Psoas muscle (tissue), 8 donors: ENCODE measurements around the gene SERTAD4. TPM values are rescaled to one million over a fixed set of nuclear protein-coding genes. Genes with fewer than 3 reads are reported as not detected.
"Not testable (repeated sequence)": the region's sequence is repeated elsewhere in the genome, so short reads cannot be mapped to it uniquely, and the experiment has no call there.

ENCODE experiments used
- ATAC-seq, 4 donors: fragments of 200-7000 bp; cut with Tn5 transposase; one replicate each; pipeline ENCODE4 v1.9.1; 2020; ENCODE audit warnings: moderate library complexity in 3 of 4, mild to moderate bottlenecking in 2 of 4
- DNase-seq, 2 donors: peaks; one replicate each; pipeline ENCODE4 v3.0.0-alpha.2; 2020
- H3K27ac ChIP-seq: fragments of 200-600 bp; one replicate; pipeline ENCODE4 v1.8.0; 2022
- H3K27me3 ChIP-seq, 3 donors: fragments of 200-600 bp in 1 of 3; one replicate each; pipeline versions ENCODE4 v1.6.1 to v1.8.0; 2013 to 2022; ENCODE audit warnings: low read length in 2 of 3, mild to moderate bottlenecking in 2 of 3, moderate library complexity in 1 of 3; ENCODE audit not compliant: insufficient read depth in 3 of 3
- H3K36me3 ChIP-seq, 2 donors: fragments of 200-600 bp in 1 of 2; one replicate each; pipeline versions ENCODE4 v1.6.1 to v1.8.0; 2013 to 2022; ENCODE audit warnings: low read depth in 1 of 2, mild to moderate bottlenecking in 1 of 2, moderate library complexity in 1 of 2; ENCODE audit not compliant: insufficient read depth in 1 of 2
- H3K4me1 ChIP-seq: fragments of 200-600 bp; one replicate; pipeline ENCODE4 v1.8.0; 2022
- H3K4me3 ChIP-seq: fragments of 200-600 bp; one replicate; pipeline ENCODE4 v1.8.0; 2022; ENCODE audit warnings: mild to moderate bottlenecking
- H3K9me3 ChIP-seq: fragments of 200-600 bp; one replicate; pipeline ENCODE4 v1.8.0; 2022
- CTCF ChIP-seq: fragments of 200-600 bp; IDR thresholded peaks from one replicate; pipeline ENCODE4 v1.8.0; 2022; ENCODE audit warnings: antibody characterized with exemption
- WGBS, 3 donors: extraction: QIAGEN DNeasy Blood & Tissue Kit; methylation state at CpG; one replicate each; pipeline versions ENCODE4 v1.1.6 to v1.1.7; 2013; 5-methylcytosine and 5-hydroxymethylcytosine counted together
- intact Hi-C, 2 donors: fragments of 100-400 bp; cut with DNase I; formaldehyde crosslinking; loops; one replicate each; pipeline versions ENCODE4 v1.11.0 to v1.14.2; 2022
- polyA plus RNA-seq, 3 donors: library from polyadenylated mRNA; stranded (reverse); fragments of 200-250 nt; gene quantifications; one replicate each; pipeline ENCODE4 v1.2.3, GENCODE V29; 2013
- total RNA-seq, 4 donors: library from RNA; stranded (reverse); fragmentation: NEBNext Ultra II Directional in 2 of 4; extraction: Animal tissue kit (Norgen Biotek cat#: 25700) in 2 of 4; gene quantifications; one replicate each; pipeline versions ENCODE4 v1.2.1 to v1.2.4, GENCODE V29; 2021 to 2023
- donor health status: healthy with polysubstance abuse.
- donor health status: DM: no; HTN: no; CAD: no; lungs with moderate emphysema.
- donor health status: Bipolar disorder and iron deficiency.
- donor health status: healthy.
- donor health status: DM: yes; HTN: yes; CAD: no.
- donor health status: DM: no; HTN: no; CAD: no.
- donor health status: DM: no; HTN: no; CAD: no.
- donor health status: DM: yes; HTN: yes; CAD: no.

The SERTAD4 gene
- total and polyA plus RNA-seq, 7 donors, result 0.12 to 1.3 (median 0.25) TPM

- no peaks in the 10 kb centered on the region for H3K36me3 ChIP-seq
- no peak overlapping the region for H3K4me3 ChIP-seq
- no peaks in the 10 kb centered on the region for H3K9me3 ChIP-seq
- DNase-seq (no peak), ATAC-seq (no peak)
- intact Hi-C loops, result no loop called here
- H3K4me1 ChIP-seq, result no peaks in the 10 kb centered on the region
- TF ChIP-seq CTCF, result no peak
- no peak overlapping the region for H3K27ac ChIP-seq
- H3K27me3 ChIP-seq, result peaks cover 0 to 10% (median 0%) of the 10 kb centered on the region in 3 donors
These were observed 31.4 kb downstream of the SERTAD4 start for GRCh38 chr1:210263963-210264362.

GRCh38 chr1:210264496-210265380 is 32.1 kb downstream of the SERTAD4 start:
- no peaks in the 10 kb centered on the region for H3K36me3 ChIP-seq
- H3K27ac ChIP-seq, result no peak overlapping the region
- intact Hi-C loops, result no loop called here
- 74 to 76% (median 75%) methylated on average over 9 of the region's 9 CpGs for WGBS, 3 donors
- no peak for DNase-seq
- no peak overlapping the region for H3K4me3 ChIP-seq
- H3K4me1 ChIP-seq, result no peaks in the 10 kb centered on the region
- H3K9me3 ChIP-seq, result no peaks in the 10 kb centered on the region
- ATAC-seq, result no peak
- TF ChIP-seq CTCF, result no peak
- peaks cover 0 to 10% (median 0%) of the 10 kb centered on the region in 3 donors for H3K27me3 ChIP-seq

GRCh38 chr1:210265392-210265955 is 32.9 kb downstream of the SERTAD4 start:
- H3K9me3 ChIP-seq, H3K27ac ChIP-seq, H3K4me1 ChIP-seq, H3K36me3 ChIP-seq, ATAC-seq, DNase-seq, H3K4me3 ChIP-seq, H3K27me3 ChIP-seq, intact Hi-C loops: not testable (repeated sequence)
- 39 to 48% (median 42%) methylated on average over 4 of the region's 4 CpGs for WGBS, 3 donors

GRCh38 chr1:210269981-210270380 is 37.4 kb downstream of the SERTAD4 start:
- Histone ChIP-seq H3K27ac (no peak overlapping the region), H3K4me1 (no peaks in the 10 kb centered on the region), H3K9me3 (no peaks in the 10 kb centered on the region), H3K36me3 (no peaks in the 10 kb centered on the region), H3K4me3 (no peak overlapping the region), H3K27me3 (peaks cover 0 to 10% (median 0%) of the 10 kb centered on the region in 3 donors)
- ATAC-seq (no peak), DNase-seq (no peak)
- TF ChIP-seq CTCF, result no peak
- intact Hi-C loops, result no loop called here
- WGBS, 3 donors, result 87 to 93% (median 90%) methylated on average over 4 of the region's 4 CpGs

- DNase-seq (no peak), ATAC-seq (no peak)
- TF ChIP-seq CTCF, result no peak
- WGBS, 3 donors, result 22 to 37% (median 23%) methylated on average over 6 of the region's 6 CpGs
- Histone ChIP-seq H3K27ac (no peak overlapping the region), H3K4me1 (no peaks in the 10 kb centered on the region), H3K4me3 (no peak overlapping the region), H3K27me3 (peaks cover 0 to 3% (median 0%) of the 10 kb centered on the region in 3 donors), H3K9me3 (no peaks in the 10 kb centered on the region), H3K36me3 (no peaks in the 10 kb centered on the region)
- intact Hi-C loops, result no loop called here
These were observed 40.1 kb downstream of the SERTAD4 start for GRCh38 chr1:210272666-210273065.
